Measurements from ENCODE around the gene MUCL1. TPM values are rescaled to one million over a fixed set of nuclear protein-coding genes. Genes with fewer than 3 reads are reported as not detected.

Gene MUCL1
- total RNA-seq = not detected in 2 replicates

GRCh38 chr12:54853933-54854538 lies at the start of gene MUCL1:
Gene MUCL1, plus strand, starts transcription at chr12:54854516. Its CDS starts 67 bp downstream, at chr12:54854583.
- peak; percentile 44 for DNase-seq (ENCODE audit: low read depth)
- TF ChIP-seq CTCF (IDR thresholded peaks at IDR 0.05; ENCODE audit: insufficient read depth, low read depth, low read length) = peak; percentile 75
- no peak within 1 kb of the TSS for H3K4me3 ChIP-seq (ENCODE audit: low read depth, low read length)

GRCh38 chr12:54821676-54822075 lies 32.6 kb upstream of the MUCL1 start:
- DNase-seq (ENCODE audit: low read depth) = no peak
- H3K4me3 ChIP-seq (ENCODE audit: low read depth, low read length) = no peak overlapping the region
- TF ChIP-seq CTCF (IDR thresholded peaks at IDR 0.05; ENCODE audit: insufficient read depth, low read depth, low read length) = no peak

- TF ChIP-seq CTCF (IDR thresholded peaks at IDR 0.05; ENCODE audit: insufficient read depth, low read depth, low read length) = peak; percentile 14
- DNase-seq (ENCODE audit: low read depth) = no peak
These were observed 29.9 kb upstream of the MUCL1 start for GRCh38 chr12:54824402-54824801.

GRCh38 chr12:54829511-54829910 lies 24.8 kb upstream of the MUCL1 start:
- no peak for TF ChIP-seq CTCF (IDR thresholded peaks at IDR 0.05; ENCODE audit: insufficient read depth, low read depth, low read length)
- no peak overlapping the region for H3K4me3 ChIP-seq (ENCODE audit: low read depth, low read length)
- no peak for DNase-seq (ENCODE audit: low read depth)

More at GRCh38 chr12:54824402-54824801, 29.9 kb upstream of the MUCL1 start:
- H3K4me3 ChIP-seq (ENCODE audit: low read depth, low read length) = no peak overlapping the region

- no peak for DNase-seq (ENCODE audit: low read depth)
- no peak for TF ChIP-seq CTCF (IDR thresholded peaks at IDR 0.05; ENCODE audit: insufficient read depth, low read depth, low read length)
These were observed 24.1 kb upstream of the MUCL1 start for GRCh38 chr12:54830199-54830598.

GRCh38 chr12:54831631-54832030 lies 22.7 kb upstream of the MUCL1 start:
- no peak for DNase-seq (ENCODE audit: low read depth)
- TF ChIP-seq CTCF (IDR thresholded peaks at IDR 0.05; ENCODE audit: insufficient read depth, low read depth, low read length) = no peak
- H3K4me3 ChIP-seq (ENCODE audit: low read depth, low read length) = no peak overlapping the region

More at GRCh38 chr12:54830199-54830598, 24.1 kb upstream of the MUCL1 start:
- no peak overlapping the region for H3K4me3 ChIP-seq (ENCODE audit: low read depth, low read length)

Data from fibroblast of villous mesenchyme (primary cell).